GM13976 (cell line): ENCODE measurements around the gene NFATC4.

ENCODE experiments used
- DNase-seq: peaks from one replicate; pipeline ENCODE4 v3.0.0; 2012; ENCODE audit warnings: low spot score
- CTCF ChIP-seq: IDR thresholded peaks from 2 replicates; pipeline ENCODE4 v1.5.1; 2012; ENCODE audit warnings: borderline replicate concordance, mild to moderate bottlenecking; ENCODE audit not compliant: insufficient read depth; ENCODE audit errors: extremely low read depth, missing control alignments, control extremely low read depth
- in situ Hi-C: fragments of 300-500 bp; cut with MboI; formaldehyde crosslinking; loops from one replicate; pipeline ENCODE4 v1.12.0; 2022; ENCODE audit warnings: low sequenced_read_pairs, mixed read lengths, inconsistent platforms; ENCODE audit not compliant: unreplicated experiment

NFATC4 gene

GRCh38 chr14:24426150-24426911 lies 58.3 kb downstream of the NFATC4 start:
- in situ Hi-C loops, result no loop called here

GRCh38 chr14:24426912-24427536 lies 59.0 kb downstream of the NFATC4 start:
- in situ Hi-C loops, result no loop called here
- DNase-seq, result no peak
- TF ChIP-seq CTCF, result no peak

More at GRCh38 chr14:24426150-24426911, 58.3 kb downstream of the NFATC4 start:
- no peak for DNase-seq
- no peak for TF ChIP-seq CTCF

- in situ Hi-C loops, result no loop called here
- TF ChIP-seq CTCF, result no peak
- DNase-seq, result no peak
Observed at GRCh38 chr14:24427537-24428508, 59.8 kb downstream of the NFATC4 start.

- DNase-seq, result no peak
- TF ChIP-seq CTCF, result no peak
- in situ Hi-C loops, result no loop called here
Observed at GRCh38 chr14:24428628-24429394, 60.8 kb downstream of the NFATC4 start.
